RWPE1 (cell line): ENCODE measurements around the gene ECE1.

Experiments used
- CTCF ChIA-PET: fragments of 350-600 bp; sonication (Branson Sonifier 250); formaldehyde crosslinking; extraction: SDS; loops from one replicate; lab custom pipeline; 2021; lab: Yijun Ruan, JAX
- POLR2A ChIA-PET: fragments of 400-600 bp; formaldehyde crosslinking; extraction: SDS; loops from one replicate; lab custom pipeline; 2020; ENCODE audit warnings: antibody characterized with exemption; ENCODE audit not compliant: low non-redundant PET; lab: Yijun Ruan, JAX
- DNase-seq: peaks from one replicate; pipeline ENCODE4 v3.0.0; 2012; ENCODE audit warnings: low spot score
- H3K27ac ChIP-seq: fragments of 450-650 bp; 2 replicates; pipeline ENCODE4 v1.5.1; 2017
- TF ChIP-seq, protein P1 (sequence below): fragments of 450-650 bp; conservative IDR thresholded peaks from 2 replicates; pipeline ENCODE4 v1.5.1; 2017; ENCODE audit warnings: low read depth, mild to moderate bottlenecking

ECE1 gene

DNA sequence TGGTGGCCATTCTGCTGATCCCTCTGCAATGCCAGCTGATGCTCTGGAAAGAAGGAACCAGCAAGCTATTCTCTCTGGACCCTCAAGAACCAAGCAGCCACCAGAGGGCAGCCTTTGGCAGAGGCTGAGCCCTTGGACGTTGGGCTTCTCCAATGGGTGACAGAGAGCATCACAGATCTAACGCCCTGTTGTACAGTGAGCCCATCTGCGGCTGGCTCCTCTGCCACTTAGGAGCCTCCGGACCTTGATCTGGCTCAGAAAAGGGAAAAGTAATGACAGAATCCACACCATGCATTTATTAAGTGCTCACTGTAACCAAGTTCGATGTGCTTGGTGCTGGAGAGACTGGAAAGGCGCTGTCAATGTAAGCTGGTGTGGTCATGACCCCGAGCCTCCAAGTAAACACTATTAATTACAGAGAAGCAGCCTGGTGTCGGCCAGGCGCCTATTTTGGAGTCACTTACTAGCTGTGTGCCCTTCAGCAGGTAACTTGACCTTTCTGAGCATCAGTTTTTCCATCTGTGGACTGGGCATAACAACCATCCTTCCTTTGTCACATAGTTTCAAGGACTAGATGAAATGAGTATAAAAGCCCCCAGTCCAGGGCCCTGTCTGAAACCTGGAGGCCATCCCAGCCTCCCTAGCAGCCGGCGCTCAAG is 34.9 kb downstream of the ECE1 start:
- peak; percentile 54 for DNase-seq
- POLR2A ChIA-PET: interaction anchor here (0.6 kb wide), 1 partner anchor 96 kb away, joined by 5 read pairs; no protein-coding TSS in a partner anchor
- CTCF ChIA-PET: interaction anchor here (0.5 to 6.1 kb wide), 26 partner anchors 9 to 664 kb away, joined by 3 to 104 read pairs (median 3); no protein-coding TSS in a partner anchor
- TF ChIP-seq, protein P1, sequence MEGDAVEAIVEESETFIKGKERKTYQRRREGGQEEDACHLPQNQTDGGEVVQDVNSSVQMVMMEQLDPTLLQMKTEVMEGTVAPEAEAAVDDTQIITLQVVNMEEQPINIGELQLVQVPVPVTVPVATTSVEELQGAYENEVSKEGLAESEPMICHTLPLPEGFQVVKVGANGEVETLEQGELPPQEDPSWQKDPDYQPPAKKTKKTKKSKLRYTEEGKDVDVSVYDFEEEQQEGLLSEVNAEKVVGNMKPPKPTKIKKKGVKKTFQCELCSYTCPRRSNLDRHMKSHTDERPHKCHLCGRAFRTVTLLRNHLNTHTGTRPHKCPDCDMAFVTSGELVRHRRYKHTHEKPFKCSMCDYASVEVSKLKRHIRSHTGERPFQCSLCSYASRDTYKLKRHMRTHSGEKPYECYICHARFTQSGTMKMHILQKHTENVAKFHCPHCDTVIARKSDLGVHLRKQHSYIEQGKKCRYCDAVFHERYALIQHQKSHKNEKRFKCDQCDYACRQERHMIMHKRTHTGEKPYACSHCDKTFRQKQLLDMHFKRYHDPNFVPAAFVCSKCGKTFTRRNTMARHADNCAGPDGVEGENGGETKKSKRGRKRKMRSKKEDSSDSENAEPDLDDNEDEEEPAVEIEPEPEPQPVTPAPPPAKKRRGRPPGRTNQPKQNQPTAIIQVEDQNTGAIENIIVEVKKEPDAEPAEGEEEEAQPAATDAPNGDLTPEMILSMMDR: peak; percentile 79
- peak overlapping the region; percentile 77; the same call in 1 of the 2 replicates for H3K27ac ChIP-seq

DNA sequence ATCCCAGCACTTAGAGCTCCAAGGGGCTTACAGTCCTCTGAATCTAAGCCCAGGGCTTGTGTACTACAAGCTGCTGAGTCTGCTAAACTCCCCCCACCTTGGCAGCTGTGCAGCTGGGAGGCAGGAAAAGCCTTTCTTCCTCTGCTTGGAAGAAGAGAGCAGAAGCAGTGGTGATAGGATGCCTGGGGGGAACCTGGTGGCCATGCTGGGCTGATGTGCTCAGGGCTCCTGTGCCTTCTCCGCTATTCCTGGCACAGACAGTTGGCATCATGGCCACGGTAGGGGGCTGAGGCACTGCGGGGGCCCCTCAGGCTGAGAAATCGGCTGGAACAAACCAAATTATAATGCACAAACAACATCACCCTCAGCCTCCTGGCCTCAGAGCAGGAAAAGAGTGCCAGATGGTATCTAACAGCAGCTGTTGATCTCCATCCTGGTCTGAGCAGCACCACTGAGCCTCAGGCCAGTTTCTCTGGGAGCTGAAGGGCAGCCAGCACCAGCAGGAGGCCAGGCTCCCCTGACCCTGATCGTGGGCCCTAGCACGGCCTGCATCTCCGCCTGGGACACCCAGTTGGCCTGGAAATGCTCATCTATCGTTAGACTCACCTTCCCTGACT is 35.8 kb downstream of the ECE1 start:
- no peak for DNase-seq
- TF ChIP-seq, protein P1: no peak
- ChIA-PET POLR2A (interaction anchor here (0.6 kb wide), 1 partner anchor 97 kb away, joined by 5 read pairs; no protein-coding TSS in a partner anchor), CTCF (interaction anchor here (0.5 to 6.1 kb wide), 24 partner anchors 9 to 663 kb away, joined by 3 to 104 read pairs (median 3); no protein-coding TSS in a partner anchor)
- peak overlapping the region; percentile 77 for H3K27ac ChIP-seq

DNA sequence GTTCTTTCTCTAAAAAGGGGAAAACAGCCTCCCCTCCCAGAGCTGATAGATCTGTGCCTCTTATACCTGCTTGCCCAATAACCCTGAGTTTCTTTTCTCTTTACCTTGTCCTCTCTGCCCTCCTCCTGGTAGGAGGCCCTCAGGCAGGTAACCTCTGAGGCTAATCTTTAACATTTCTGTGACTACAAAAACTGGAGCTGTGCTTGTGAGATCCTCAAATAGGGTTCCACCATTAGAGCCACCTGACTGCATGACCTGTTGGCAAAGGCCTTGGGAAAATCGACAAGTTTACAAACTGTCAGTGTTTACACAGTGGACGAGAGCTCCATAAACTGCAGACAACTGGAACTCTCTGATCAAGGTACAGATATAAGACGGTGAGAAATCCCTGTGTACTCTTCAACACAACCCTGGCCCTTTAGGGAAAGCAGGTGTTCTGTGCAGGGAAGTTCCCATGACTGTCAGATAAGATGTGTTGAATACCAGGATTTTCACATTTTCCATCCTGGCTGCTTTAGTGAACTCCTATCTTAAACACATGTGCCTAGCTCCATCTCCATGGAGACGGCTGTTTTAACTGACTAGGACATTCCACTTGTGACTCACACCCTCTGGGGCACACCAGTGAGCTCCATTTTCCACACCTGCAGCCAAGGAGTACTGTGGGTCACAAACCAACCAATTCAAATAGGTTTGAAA is 38.3 kb downstream of the ECE1 start:
- peak; percentile 92 for DNase-seq
- TF ChIP-seq, protein P1: no peak
- ChIA-PET POLR2A (no interaction called here), CTCF (interaction anchor here (0.5 to 1.9 kb wide), 8 partner anchors 8 to 286 kb away, joined by 3 to 9 read pairs (median 4); no protein-coding TSS in a partner anchor)
- peak overlapping the region; percentile 77 for H3K27ac ChIP-seq

DNA sequence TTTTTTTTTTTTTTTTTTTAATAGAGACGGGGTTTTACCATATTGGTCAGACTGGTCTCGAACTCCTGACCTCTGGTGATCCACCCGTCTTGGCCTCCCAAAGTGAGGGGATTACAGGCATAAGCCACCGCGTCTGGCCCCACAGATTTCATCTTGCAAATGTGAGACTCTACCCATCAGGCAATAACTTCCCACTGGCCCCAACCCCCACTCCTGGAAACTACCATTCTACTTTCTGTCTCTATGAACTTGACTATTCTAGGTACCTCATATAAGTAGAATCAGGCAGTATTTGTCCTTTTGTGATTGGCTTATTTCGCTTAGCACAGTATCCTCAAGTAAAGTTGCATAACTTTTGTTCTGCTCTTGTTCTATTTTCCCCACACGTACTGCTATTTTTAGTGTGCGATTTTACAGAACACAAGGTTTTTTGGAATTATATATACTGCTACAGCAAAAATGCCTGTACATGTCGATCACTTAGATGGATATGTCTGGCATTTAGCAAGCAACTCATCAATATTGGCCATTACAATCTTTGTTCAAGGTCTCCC is 40.2 kb downstream of the ECE1 start:
- ChIA-PET POLR2A (no interaction called here), CTCF (interaction anchor here (1.2 kb wide), 1 partner anchor 118 kb away, joined by 3 read pairs; no protein-coding TSS in a partner anchor)

DNA sequence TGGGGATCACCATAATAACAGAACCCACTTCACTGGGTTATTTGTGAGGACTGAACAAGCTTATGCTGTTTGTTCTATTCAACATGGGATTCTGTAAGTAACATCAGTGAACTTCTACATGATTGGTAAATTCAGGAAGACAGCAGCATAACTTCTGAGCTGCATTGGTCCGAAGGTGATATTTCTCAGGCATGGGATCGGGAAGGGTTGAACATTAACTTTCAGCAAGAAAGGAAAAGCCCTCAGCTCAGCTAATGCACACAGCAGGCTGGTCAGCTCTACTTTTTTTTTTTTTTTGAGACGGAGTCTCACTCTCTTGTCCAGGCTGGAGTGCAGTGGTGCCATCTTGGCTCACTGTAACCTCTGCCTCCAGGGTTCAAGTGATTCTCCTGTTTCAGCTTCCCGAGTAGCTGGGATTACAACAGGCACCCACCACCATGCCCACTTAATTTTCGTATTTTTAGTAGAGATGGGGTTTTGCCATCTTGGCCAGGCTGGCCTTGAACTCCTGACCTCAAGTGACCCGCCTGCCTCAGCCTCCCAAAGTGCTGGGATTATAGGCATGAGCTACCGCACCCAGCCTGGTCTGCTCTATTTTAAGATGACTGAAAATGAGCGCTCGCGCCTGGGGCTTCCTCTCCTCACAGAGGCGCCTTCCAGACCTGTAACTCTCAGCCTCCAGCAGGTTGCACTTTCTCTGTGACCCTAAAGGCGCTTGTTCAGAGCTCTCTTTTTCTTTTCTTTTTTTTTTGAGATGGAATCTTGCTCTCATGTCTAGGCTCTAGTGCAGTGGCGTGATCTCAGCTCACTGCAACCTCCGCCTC is 42.2 kb downstream of the ECE1 start:
- DNase-seq: no peak
- POLR2A ChIA-PET: no interaction called here
- TF ChIP-seq, protein P1: no peak
- CTCF ChIA-PET: interaction anchor here (0.6 to 1.6 kb wide), 6 partner anchors 15 to 120 kb away, joined by 3 to 9 read pairs (median 4); no protein-coding TSS in a partner anchor
- H3K27ac ChIP-seq: no peak overlapping the region

More for the DNA sequence above, 40.2 kb downstream of the ECE1 start:
- no peak overlapping the region for H3K27ac ChIP-seq
- no peak for DNase-seq
- TF ChIP-seq, protein P1: no peak
